Hepatocyte (in vitro differentiated cells): ENCODE measurements around the gene ITPR3. TPM values are rescaled to one million over a fixed set of nuclear protein-coding genes. Genes with fewer than 3 reads are reported as not detected.

Experiments
- DNase-seq: peaks from one replicate; pipeline ENCODE4 v3.0.0-alpha.2; 2016; ENCODE audit warnings: low spot score
- H2AFZ ChIP-seq: fragments of 200-600 bp; sonication (generic); 2 replicates; pipeline ENCODE4 v1.6.0; 2016; ENCODE audit warnings: antibody characterized with exemption, mild to moderate bottlenecking
- H3K27ac ChIP-seq: fragments of 200-600 bp; sonication (generic); 2 replicates; pipeline ENCODE4 v1.5.1; 2016; ENCODE audit warnings: mild to moderate bottlenecking
- H3K27me3 ChIP-seq: fragments of 200-600 bp; sonication (generic); 2 replicates; pipeline ENCODE4 v1.6.1; 2016
- H3K36me3 ChIP-seq: fragments of 200-600 bp; sonication (generic); replicated peaks from 2 replicates; pipeline ENCODE4 v1.5.1; 2016; ENCODE audit warnings: low read depth; ENCODE audit not compliant: insufficient read depth
- H3K4me1 ChIP-seq: fragments of 200-600 bp; sonication (generic); 2 replicates; pipeline ENCODE4 v1.5.1; 2016; ENCODE audit warnings: mild to moderate bottlenecking, moderate library complexity; ENCODE audit not compliant: insufficient read depth
- H3K4me2 ChIP-seq: fragments of 200-600 bp; sonication (generic); 2 replicates; pipeline ENCODE4 v1.6.0; 2016
- H3K4me3 ChIP-seq: fragments of 200-600 bp; sonication (generic); 2 replicates; pipeline ENCODE4 v1.5.1; 2016; ENCODE audit warnings: mild to moderate bottlenecking
- H3K79me2 ChIP-seq: fragments of 200-600 bp; sonication (generic); 2 replicates; pipeline ENCODE4 v1.6.0; 2017; ENCODE audit warnings: mild to moderate bottlenecking
- H3K9me2 ChIP-seq: fragments of 200-600 bp; sonication (generic); replicated peaks from 2 replicates; pipeline ENCODE4 v1.6.0; 2017; ENCODE audit warnings: mild to moderate bottlenecking; ENCODE audit not compliant: insufficient read depth
- H3K9me3 ChIP-seq: fragments of 200-600 bp; sonication (generic); 2 replicates; pipeline ENCODE4 v1.5.1; 2016; ENCODE audit warnings: low read depth, mild to moderate bottlenecking
- H4K20me1 ChIP-seq: fragments of 200-600 bp; sonication (generic); 2 replicates; pipeline ENCODE4 v1.6.0; 2016; ENCODE audit warnings: mild to moderate bottlenecking; ENCODE audit not compliant: insufficient read depth, poor library complexity, severe bottlenecking
- EZH2 ChIP-seq: fragments of 200-600 bp; sonication (generic); IDR thresholded peaks from 2 replicates; pipeline ENCODE4 v1.6.1; 2016; ENCODE audit warnings: antibody characterized with exemption, mild to moderate bottlenecking, borderline replicate concordance
- EZH2phosphoT487 ChIP-seq: fragments of 200-600 bp; sonication (generic); IDR thresholded peaks from one replicate; pipeline ENCODE4 v1.6.1; 2018; ENCODE audit warnings: antibody characterized with exemption, mild to moderate bottlenecking, low read depth, moderate library complexity; ENCODE audit not compliant: unreplicated experiment, severe bottlenecking
- WGBS: methylation state at CpG from one replicate; pipeline ENCODE4 v1.1.6; 2016; ENCODE audit warnings: low lambda C conversion rate; ENCODE audit errors: missing lambda C conversion rate; 5-methylcytosine and 5-hydroxymethylcytosine counted together
- polyA plus RNA-seq: library from polyadenylated mRNA; unstranded; fragments of >200 nt; fragmentation: Nextera tagmentation; extraction: Ambion mirVana; gene quantifications from 2 replicates; pipeline ENCODE4 v1.2.1, GENCODE V29; 2016
- total RNA-seq: library from RNA; depleted of rRNA; stranded (reverse); fragments of >200 nt; gene quantifications from 2 replicates; pipeline ENCODE4 v1.2.3, GENCODE V29; 2014
- TF ChIP-seq, protein P1 (sequence below): fragments of 200-600 bp; sonication (generic); IDR thresholded peaks from 2 replicates; pipeline ENCODE4 v1.5.1; 2016; ENCODE audit warnings: antibody characterized with exemption, mild to moderate bottlenecking; ENCODE audit not compliant: poor library complexity

Gene ITPR3
- total and polyA plus RNA-seq, 2 experiments from 2014 or later, result 16.5 to 39.6 TPM

DNA sequence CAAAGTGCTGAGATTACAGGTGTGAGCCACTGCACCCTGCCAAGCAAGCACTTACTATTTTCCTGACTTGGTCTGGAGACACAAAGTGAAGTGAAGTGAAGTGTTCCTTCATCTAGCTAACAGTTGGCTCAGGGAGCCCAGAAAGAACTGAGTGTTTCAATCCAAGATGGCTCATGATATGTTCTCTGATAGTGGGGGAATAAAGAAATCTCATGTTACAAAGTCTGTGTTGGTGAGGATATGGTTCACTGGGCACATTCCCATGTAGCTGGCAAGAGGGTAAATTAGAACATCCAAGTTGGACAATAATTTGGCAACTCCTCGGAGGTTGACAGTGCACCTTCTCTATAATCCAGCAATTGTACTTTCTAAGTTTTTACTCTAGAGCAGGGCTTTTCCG lies 5.0 kb upstream of the ITPR3 start:
- no peaks in the 10 kb centered on the region for H3K36me3 ChIP-seq
- TF ChIP-seq, protein P1, sequence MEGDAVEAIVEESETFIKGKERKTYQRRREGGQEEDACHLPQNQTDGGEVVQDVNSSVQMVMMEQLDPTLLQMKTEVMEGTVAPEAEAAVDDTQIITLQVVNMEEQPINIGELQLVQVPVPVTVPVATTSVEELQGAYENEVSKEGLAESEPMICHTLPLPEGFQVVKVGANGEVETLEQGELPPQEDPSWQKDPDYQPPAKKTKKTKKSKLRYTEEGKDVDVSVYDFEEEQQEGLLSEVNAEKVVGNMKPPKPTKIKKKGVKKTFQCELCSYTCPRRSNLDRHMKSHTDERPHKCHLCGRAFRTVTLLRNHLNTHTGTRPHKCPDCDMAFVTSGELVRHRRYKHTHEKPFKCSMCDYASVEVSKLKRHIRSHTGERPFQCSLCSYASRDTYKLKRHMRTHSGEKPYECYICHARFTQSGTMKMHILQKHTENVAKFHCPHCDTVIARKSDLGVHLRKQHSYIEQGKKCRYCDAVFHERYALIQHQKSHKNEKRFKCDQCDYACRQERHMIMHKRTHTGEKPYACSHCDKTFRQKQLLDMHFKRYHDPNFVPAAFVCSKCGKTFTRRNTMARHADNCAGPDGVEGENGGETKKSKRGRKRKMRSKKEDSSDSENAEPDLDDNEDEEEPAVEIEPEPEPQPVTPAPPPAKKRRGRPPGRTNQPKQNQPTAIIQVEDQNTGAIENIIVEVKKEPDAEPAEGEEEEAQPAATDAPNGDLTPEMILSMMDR, result no peak
- TF ChIP-seq EZH2 (no peak), EZH2phosphoT487 (no peak)
- no peak overlapping the region for H3K4me3 ChIP-seq
- H3K27me3 ChIP-seq, result no peaks in the 10 kb centered on the region
- H3K4me2 ChIP-seq, result no peak overlapping the region
- DNase-seq, result no peak
- WGBS, result 86% methylated on average over 2 of the region's 2 CpGs
- no peaks in the 10 kb centered on the region for H3K9me2 ChIP-seq
- H3K4me1 ChIP-seq, result peaks cover 3% of the 10 kb centered on the region
- no peaks in the 10 kb centered on the region for H4K20me1 ChIP-seq
- no peaks in the 10 kb centered on the region for H3K9me3 ChIP-seq
- H3K27ac ChIP-seq, result no peak overlapping the region
- no peak overlapping the region for H2AFZ ChIP-seq
- no peaks in the 10 kb centered on the region for H3K79me2 ChIP-seq

DNA sequence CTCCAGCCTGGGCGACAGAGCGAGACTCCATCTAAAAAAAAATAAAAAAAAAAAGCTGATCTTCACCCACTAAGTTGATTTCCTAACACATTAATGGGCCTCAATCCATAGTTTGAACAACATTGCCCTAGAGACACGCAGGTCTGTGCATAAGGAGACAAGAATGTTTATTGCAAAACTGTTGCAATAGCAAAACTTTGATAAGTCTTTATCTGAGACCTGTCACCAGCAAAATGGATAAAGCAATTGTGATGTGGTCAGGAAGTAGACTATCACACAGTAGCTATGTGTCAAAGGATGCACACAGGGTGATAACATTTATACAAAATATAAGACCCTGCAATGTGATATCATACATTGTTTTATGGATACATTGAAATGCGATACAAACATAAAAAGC lies 4.2 kb upstream of the ITPR3 start:
- Histone ChIP-seq H3K4me3 (no peak overlapping the region), H2AFZ (no peak overlapping the region), H3K27ac (no peak overlapping the region), H4K20me1 (no peaks in the 10 kb centered on the region), H3K9me2 (no peaks in the 10 kb centered on the region), H3K27me3 (no peaks in the 10 kb centered on the region), H3K4me1 (no peaks in the 10 kb centered on the region), H3K9me3 (no peaks in the 10 kb centered on the region), H3K79me2 (no peaks in the 10 kb centered on the region), H3K36me3 (no peaks in the 10 kb centered on the region), H3K4me2 (no peak overlapping the region)
- TF ChIP-seq, protein P1, result no peak
- TF ChIP-seq EZH2phosphoT487 (no peak), EZH2 (no peak)
- DNase-seq, result no peak
- WGBS, result 68% methylated on average over 2 of the region's 4 CpGs

DNA sequence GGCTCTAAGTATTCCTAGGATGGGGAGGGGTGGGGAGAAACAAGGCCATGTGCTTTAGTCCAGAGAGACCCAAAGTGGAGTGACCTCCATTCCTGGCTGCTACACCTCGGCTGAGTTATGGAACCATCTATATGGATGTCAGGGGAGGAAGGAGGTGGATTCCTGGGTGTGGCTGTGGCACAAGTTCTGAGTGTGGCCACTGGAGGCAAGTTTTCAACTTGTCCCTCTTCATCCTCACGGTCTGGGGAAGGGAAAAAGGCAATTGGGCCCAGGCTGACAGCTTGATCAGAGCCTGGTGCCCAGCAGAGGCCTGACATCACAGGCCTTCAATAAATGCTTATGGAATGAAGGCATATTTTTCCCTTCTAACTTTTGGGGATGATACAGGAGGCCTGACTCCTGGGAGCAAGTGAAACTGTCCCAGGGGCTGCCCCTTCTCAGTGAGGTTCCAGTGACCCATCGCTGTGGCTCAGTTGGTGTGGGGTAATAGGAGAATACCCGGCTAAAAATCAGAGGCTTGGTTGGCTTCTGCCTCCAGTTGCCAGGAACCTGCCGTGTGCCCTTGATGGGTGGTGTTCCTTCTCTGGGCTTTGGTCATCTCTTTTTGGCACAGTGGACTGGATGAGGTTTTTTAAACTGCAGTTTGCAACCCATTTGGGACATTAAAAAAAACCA lies 1.8 kb upstream of the ITPR3 start:
- WGBS, result 67% methylated on average over 5 of the region's 5 CpGs
- Histone ChIP-seq H3K9me2 (no peaks in the 10 kb centered on the region), H3K4me1 (no peaks in the 10 kb centered on the region), H3K4me2 (peak overlapping the region; percentile 95), H3K27me3 (no peaks in the 10 kb centered on the region), H4K20me1 (no peaks in the 10 kb centered on the region), H3K4me3 (no peak overlapping the region), H3K27ac (no peak overlapping the region), H3K9me3 (no peaks in the 10 kb centered on the region), H2AFZ (no peak overlapping the region), H3K36me3 (no peaks in the 10 kb centered on the region), H3K79me2 (peaks cover 5% of the 10 kb centered on the region)
- DNase-seq, result no peak
- TF ChIP-seq, protein P1, result no peak
